Upper lobe of left lung (tissue), 6 donors: Measurements from ENCODE around the gene OIT3. TPM values are rescaled to one million over a fixed set of nuclear protein-coding genes. Genes with fewer than 3 reads are reported as not detected.
"Not testable (repeated sequence)": the region's sequence is repeated elsewhere in the genome, so short reads cannot be mapped to it uniquely, and the experiment has no call there.

Source experiments
- ATAC-seq, 2 donors: fragments of 200-7000 bp; cut with Tn5 transposase; one replicate each; pipeline ENCODE4 v1.9.1; 2022; ENCODE audit warnings: mild to moderate bottlenecking in 2 of 2, moderate library complexity in 2 of 2; ENCODE audit not compliant: low FRiP score in 2 of 2
- DNase-seq, 2 donors: peaks; one replicate each; pipeline ENCODE4 v3.0.0-alpha.2; 2019 to 2020
- H3K27ac ChIP-seq, 4 donors: fragments of 200-600 bp; sonication (generic); one replicate each; pipeline ENCODE4 v1.5.1; 2016 to 2019
- H3K27me3 ChIP-seq, 4 donors: fragments of 200-600 bp; sonication (generic); one replicate each; pipeline ENCODE4 v1.5.1; 2017 to 2019
- H3K36me3 ChIP-seq, 4 donors: fragments of 200-600 bp; sonication (generic); one replicate each; pipeline ENCODE4 v1.5.1; 2016 to 2019
- H3K4me1 ChIP-seq, 4 donors: fragments of 200-600 bp; sonication (generic); one replicate each; pipeline ENCODE4 v1.5.1; 2018 to 2019
- H3K4me3 ChIP-seq, 4 donors: fragments of 200-600 bp; sonication (generic); one replicate each; pipeline ENCODE4 v1.5.1; 2017 to 2019; ENCODE audit warnings: mild to moderate bottlenecking in 2 of 4, moderate library complexity in 1 of 4
- H3K9me3 ChIP-seq, 4 donors: fragments of 200-600 bp; sonication (generic); one replicate each; pipeline ENCODE4 v1.5.1; 2018 to 2019
- EP300 ChIP-seq, 4 donors: sonication (generic); formaldehyde crosslinking; IDR thresholded peaks; one replicate each; pipeline ENCODE4 v1.5.1; 2017; ENCODE audit warnings: antibody characterized with exemption in 4 of 4, control low read depth in 2 of 4
- POLR2A ChIP-seq, 4 donors: fragments of 450-650 bp; IDR thresholded peaks; one replicate each; pipeline ENCODE4 v1.5.1; 2016 to 2017; ENCODE audit warnings: antibody characterized with exemption in 4 of 4, mild to moderate bottlenecking in 2 of 4
- POLR2AphosphoS5 ChIP-seq, 2 donors: sonication (generic); formaldehyde crosslinking; IDR thresholded peaks; one replicate each; pipeline ENCODE4 v1.5.1; 2017; ENCODE audit warnings: antibody characterized with exemption in 2 of 2
- WGBS, 2 donors: methylation state at CpG; one replicate each; pipeline ENCODE4 v1.1.5; 2017 to 2018; 5-methylcytosine and 5-hydroxymethylcytosine counted together
- total RNA-seq, 6 donors: library from RNA; depleted of rRNA in 4 of 6; stranded (reverse); fragments of >200 nt in 4 of 6; gene quantifications; one replicate each; pipeline versions ENCODE4 v1.1.0 to v1.2.1, GENCODE V29; 2016 to 2021
- TF ChIP-seq, protein P1 (sequence below), 6 experiments: fragments of 450-650 bp in 4 of 6; fragments of 200-600 bp in 2 of 6; sonication (generic) in 2 of 6; IDR thresholded peaks; one replicate each; pipeline ENCODE4 v1.5.1; 2016 to 2019; ENCODE audit warnings: antibody characterized with exemption in 6 of 6
- donor health status: DM: no; HTN: no; CAD: no; lungs with moderate emphysema.
- donor health status: DM: no; HTN: yes; CAD: no; lungs with severe emphysema.

Gene OIT3
- total RNA-seq, 6 donors from 2014 or later = 0.15 to 0.20 TPM; not detected in 4

GRCh38 chr10:72890086-72890485, 3.5 kb upstream of the OIT3 start:
- Histone ChIP-seq H3K4me1 (no peaks in the 10 kb centered on the region), H3K9me3 (no peaks in the 10 kb centered on the region), H3K4me3 (no peak overlapping the region), H3K36me3 (peaks cover 0 to 24% (median 5%) of the 10 kb centered on the region in 4 donors), H3K27ac (no peak overlapping the region), H3K27me3 (no peaks in the 10 kb centered on the region)
- ATAC-seq (no peak), DNase-seq (no peak)
- WGBS, 2 donors = 93 to 94% methylated on average over 2 of the region's 2 CpGs
- no peak for TF ChIP-seq EP300 (IDR thresholded peaks at IDR 0.05)
- TF ChIP-seq, protein P1, sequence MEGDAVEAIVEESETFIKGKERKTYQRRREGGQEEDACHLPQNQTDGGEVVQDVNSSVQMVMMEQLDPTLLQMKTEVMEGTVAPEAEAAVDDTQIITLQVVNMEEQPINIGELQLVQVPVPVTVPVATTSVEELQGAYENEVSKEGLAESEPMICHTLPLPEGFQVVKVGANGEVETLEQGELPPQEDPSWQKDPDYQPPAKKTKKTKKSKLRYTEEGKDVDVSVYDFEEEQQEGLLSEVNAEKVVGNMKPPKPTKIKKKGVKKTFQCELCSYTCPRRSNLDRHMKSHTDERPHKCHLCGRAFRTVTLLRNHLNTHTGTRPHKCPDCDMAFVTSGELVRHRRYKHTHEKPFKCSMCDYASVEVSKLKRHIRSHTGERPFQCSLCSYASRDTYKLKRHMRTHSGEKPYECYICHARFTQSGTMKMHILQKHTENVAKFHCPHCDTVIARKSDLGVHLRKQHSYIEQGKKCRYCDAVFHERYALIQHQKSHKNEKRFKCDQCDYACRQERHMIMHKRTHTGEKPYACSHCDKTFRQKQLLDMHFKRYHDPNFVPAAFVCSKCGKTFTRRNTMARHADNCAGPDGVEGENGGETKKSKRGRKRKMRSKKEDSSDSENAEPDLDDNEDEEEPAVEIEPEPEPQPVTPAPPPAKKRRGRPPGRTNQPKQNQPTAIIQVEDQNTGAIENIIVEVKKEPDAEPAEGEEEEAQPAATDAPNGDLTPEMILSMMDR (IDR thresholded peaks at IDR 0.05) = no peak
- no peak for TF ChIP-seq POLR2AphosphoS5 (IDR thresholded peaks at IDR 0.05)
- TF ChIP-seq POLR2A (IDR thresholded peaks at IDR 0.05) = no peak

GRCh38 chr10:72895236-72895850, 1.8 kb downstream of the OIT3 start:
- TF ChIP-seq EP300 (IDR thresholded peaks at IDR 0.05) (no peak), POLR2A (IDR thresholded peaks at IDR 0.05) (no peak), POLR2AphosphoS5 (IDR thresholded peaks at IDR 0.05) (no peak)
- TF ChIP-seq, protein P1 (IDR thresholded peaks at IDR 0.05) = no peak
- Histone ChIP-seq H3K36me3 (no peaks in the 10 kb centered on the region), H3K9me3 (no peaks in the 10 kb centered on the region), H3K4me1 (no peaks in the 10 kb centered on the region), H3K27me3 (no peaks in the 10 kb centered on the region), H3K4me3 (no peak overlapping the region), H3K27ac (no peak overlapping the region)
- no peak for ATAC-seq
- 72 to 73% methylated on average over 11 of the region's 11 CpGs for WGBS, 2 donors
- no peak for DNase-seq

GRCh38 chr10:72898616-72899015, 5.1 kb downstream of the OIT3 start:
- no peaks in the 10 kb centered on the region for H3K9me3 ChIP-seq
- no peak for TF ChIP-seq EP300 (IDR thresholded peaks at IDR 0.05)
- TF ChIP-seq, protein P1 (IDR thresholded peaks at IDR 0.05) = no peak
- TF ChIP-seq POLR2AphosphoS5 (IDR thresholded peaks at IDR 0.05) = no peak
- whole genome bisulfite sequencing, 2 donors = 89 to 96% methylated on average over 7 to 10 of the region's 10 CpGs
- H3K4me1 ChIP-seq = no peaks in the 10 kb centered on the region
- no peaks in the 10 kb centered on the region for H3K36me3 ChIP-seq
- H3K27me3 ChIP-seq = no peaks in the 10 kb centered on the region
- no peak overlapping the region for H3K27ac ChIP-seq
- no peak overlapping the region for H3K4me3 ChIP-seq
- DNase-seq (no peak), ATAC-seq (no peak)

DNA sequence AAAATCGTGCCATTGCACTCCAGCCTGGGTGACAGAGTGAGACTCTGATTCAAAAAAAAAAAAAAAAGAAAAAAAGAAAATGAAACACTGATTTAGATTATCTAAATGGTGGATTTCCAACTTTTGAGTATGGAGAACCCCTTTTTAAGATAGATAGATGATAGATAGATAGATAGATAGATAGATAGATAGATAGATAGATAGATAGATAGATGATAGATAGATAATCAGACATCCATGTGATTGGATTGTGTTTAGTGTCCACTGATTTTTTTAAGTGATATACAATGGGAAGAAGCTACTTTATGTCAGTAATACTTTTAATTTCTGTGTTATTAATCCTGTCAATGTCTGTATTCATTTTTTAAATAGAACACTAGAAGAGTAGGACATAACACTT, 6.0 kb downstream of the OIT3 start:
- DNase-seq (no peak), ATAC-seq (no peak)
- Histone ChIP-seq H3K27me3 (no peaks in the 10 kb centered on the region), H3K9me3 (no peaks in the 10 kb centered on the region), H3K4me1 (no peaks in the 10 kb centered on the region), H3K4me3 (no peak overlapping the region), H3K36me3 (no peaks in the 10 kb centered on the region), H3K27ac (no peak overlapping the region)
- WGBS, 2 donors = 94 to 96% methylated on average over 1 of the region's 1 CpG
- no peak for TF ChIP-seq EP300 (IDR thresholded peaks at IDR 0.05)
- TF ChIP-seq POLR2A (IDR thresholded peaks at IDR 0.05) = no peak
- TF ChIP-seq, protein P1 (IDR thresholded peaks at IDR 0.05) = no peak
- no peak for TF ChIP-seq POLR2AphosphoS5 (IDR thresholded peaks at IDR 0.05)

DNA sequence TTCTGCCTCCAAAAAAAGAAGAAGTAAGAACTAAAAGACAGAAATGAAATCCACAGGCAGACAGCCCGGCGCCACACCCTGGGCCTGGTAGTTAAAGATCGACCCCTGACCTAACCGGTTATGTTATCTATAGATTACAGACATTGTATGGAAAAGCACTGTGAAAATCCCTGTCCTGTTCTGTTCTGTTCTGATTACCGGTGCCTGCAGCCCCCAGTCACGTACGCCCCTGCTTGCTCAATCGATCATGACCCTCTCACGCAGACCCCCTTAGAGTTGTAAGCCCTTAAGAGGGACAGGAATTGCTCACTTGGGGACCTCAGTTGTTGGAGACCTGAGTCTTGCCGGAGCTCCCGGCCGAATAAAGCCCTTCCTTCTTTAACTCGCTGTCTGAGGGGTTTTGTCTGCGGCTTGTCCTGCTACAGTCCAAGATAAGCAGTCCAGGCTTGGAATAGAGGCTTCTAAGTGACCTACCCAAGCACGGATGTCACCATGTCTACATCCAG, 10.5 kb downstream of the OIT3 start:
- DNase-seq, H3K27me3 ChIP-seq, H3K36me3 ChIP-seq, H3K4me3 ChIP-seq, H3K27ac ChIP-seq, ATAC-seq, H3K9me3 ChIP-seq, H3K4me1 ChIP-seq: not testable (repeated sequence)
- 92 to 94% methylated on average over 15 of the region's 15 CpGs for whole genome bisulfite sequencing, 2 donors
